NCI-H2227 treated with DMSO at 0.1 percent for 48 hours (cell line): ENCODE results near the gene CASP8AP2.
A peak's percentile ranks its signal among the peaks of the same experiment; 100 is the strongest.
"Not testable (repeated sequence)": the region's sequence is repeated elsewhere in the genome, so short reads cannot be mapped to it uniquely, and the experiment has no call there.

Source experiments
- DNase-seq: peaks from one replicate; lab custom pipeline; 2025; lab: John Stamatoyannopoulos, UW

CASP8AP2 gene

DNA sequence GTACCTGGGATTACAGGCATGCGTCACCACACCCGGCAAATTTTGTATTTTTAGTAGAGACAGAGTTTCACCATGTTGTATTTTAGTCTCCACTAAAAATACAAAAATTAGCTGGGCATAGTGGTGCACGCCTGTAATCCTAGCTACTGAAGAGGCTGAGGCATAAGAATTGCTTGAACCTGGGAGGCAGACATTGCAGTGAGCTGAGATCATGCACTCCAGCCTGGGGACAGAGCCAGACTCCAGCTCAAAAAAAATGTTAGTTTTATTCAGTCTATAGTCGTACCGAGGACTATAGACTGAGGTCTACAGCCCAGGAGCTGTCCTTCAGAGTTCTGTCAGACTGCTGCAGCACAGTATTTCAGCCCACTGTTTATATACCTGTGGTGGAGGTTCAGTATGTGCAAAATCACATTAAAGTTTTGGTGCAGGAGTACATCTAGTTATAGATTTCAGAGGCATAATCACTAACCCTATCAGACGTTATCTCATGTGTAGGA is 3.6 kb upstream of the CASP8AP2 start:
- DNase-seq, result no peak

DNA sequence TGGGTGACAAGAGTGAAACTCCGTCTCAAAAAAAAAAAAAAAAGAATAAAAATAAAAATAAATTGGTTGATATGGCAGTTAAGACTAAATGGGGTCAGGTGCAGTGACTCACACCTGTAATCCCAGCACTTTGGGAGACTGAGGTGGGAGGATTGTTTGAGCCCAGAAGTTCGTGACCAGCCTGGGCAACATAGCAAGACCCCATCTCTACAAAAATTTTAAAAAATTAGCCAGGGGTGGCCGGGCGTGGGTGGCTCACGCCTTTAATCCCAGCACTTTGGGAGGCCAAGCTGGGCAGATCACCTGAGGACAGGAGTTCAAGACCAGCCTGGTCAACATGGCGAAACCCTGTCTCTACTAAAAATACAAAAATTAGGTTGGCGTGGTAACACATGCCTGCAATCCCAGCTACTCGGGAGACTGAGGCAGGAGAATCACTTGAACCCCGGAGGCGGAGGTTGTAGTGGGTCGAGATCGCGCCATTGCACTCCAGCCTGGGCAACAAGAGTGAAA is 1.1 kb upstream of the CASP8AP2 start:
- not testable (repeated sequence) for DNase-seq

DNA sequence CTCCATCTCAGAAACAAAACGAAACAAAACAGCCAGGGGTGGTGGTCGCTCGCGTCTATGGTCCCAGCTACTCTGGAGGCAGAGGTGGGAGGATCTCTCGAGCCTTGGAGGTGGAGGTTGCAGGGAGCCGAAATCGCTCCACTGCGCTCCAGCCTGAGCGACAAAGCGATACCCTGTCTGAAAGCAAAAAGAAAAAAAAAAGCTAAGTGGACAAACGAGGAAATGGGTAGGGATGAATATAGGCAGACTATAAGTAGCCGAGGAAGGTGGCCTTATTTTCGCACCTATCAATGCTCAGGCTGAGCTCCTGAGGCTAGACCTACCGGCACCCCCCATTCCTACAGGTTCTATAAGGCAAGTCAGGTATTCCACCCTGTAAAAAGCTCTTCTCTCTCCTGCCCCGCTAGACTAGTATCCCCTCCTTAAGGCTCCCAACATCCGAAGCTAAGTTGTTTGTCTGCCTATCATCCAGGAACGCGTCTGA is 650 bp upstream of the CASP8AP2 start:
- DNase-seq, result peak; percentile 80

DNA sequence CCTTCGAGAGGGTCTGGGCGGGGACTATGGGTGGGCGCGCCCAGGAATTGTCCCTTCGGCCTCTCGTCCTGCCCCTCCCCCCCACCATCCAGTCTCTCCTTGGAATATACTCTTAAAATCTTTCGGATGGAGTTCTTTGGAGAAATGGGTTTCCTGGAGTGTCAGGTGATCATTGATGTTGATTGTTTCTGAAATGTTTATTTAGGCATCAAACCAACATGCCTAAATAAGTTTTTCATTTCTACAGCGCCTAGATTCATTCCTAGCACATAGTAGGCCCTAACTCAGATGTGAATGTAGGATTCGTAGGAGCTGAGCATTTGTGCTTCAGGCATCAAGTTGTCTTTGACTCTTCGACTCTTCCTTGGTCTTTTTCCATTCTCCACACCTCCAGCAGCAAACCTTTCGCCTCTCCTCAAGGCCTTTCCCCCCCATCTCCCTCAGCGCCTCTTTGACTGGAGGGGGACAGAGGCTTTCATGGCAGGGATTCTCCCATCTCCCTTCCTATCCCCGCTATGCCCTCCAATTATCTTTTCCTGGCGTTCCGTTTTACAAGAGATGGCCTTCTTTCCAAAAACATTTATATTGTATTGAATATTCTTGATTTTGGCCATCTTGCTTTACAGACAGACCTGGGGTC is 610 bp downstream of the CASP8AP2 start:
- DNase-seq, result no peak

DNA sequence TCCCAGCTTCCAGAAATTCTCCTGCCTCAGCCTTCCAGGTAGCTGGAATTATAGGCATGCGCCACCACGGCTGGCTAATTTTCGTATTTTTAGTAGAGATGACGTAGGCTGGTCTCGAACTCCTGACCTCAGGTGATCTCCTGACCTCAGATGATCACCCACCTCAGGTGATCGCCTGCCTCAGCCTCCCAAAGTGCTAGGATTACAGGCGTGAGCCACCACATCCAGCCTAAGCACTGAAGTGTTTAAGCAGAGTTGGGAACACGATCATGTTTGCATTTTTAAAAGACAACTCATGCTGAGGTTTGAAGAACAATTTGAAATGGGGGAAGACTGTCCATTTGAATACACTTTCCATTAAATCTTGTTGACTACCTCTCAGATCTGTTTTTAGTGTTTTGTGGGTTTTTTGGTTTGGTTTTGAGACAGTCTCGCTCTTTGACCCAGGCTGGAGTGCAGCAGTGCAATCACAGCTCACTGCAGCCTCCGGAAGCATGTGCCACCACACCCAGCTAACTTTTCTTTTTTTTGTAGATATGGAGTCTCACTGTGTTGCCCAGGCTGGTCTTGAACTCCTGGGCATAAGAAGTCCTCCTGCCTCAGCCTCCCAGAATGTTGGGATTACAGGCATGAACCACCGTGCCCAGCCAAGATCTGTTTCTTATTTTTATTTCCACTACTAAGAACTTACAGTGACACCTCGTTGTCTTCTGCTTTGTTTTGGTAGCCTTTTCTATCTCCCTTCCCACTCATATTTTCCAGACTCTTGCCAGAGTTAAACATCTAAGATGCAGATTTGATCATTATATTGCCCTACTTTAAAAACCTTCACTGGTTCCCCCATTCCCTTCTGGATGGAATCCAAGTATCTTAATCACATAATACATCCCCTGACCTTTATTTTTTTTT is 5.5 kb downstream of the CASP8AP2 start:
- DNase-seq, result no peak

DNA sequence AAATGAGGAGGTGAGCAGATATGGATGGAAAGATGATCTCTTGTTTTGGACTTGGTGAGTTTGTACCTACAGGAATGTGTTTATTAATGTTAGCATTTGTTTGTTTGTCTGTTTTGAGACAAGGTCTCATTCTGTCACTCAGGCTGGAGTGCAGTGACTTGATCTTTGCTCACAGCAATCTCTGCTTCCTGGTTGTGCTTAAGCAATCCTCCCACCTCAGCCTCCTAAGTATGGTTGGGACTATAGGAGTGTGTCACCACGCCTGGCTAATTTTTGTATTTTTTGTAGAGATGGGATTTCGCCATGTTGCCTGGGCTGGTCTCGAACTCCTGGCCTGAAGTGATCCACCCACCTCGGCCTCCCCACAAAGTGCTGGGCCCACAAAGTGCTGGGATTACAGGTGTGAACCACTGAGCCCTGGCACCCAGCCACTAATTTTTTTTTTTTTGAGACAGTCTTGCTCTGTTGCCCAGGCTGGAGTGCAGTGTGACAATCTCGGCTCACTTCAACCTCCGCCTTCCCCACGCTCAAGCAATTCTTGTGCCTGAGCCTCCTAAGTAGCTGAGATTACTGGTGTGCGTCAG is 7.1 kb downstream of the CASP8AP2 start:
- DNase-seq, result no peak

- no peak for DNase-seq
Observed at GRCh38 chr6:89840538-89840937, 10.9 kb downstream of the CASP8AP2 start.

GRCh38 chr6:89842228-89842627 is 12.5 kb downstream of the CASP8AP2 start:
- DNase-seq, result no peak

DNA sequence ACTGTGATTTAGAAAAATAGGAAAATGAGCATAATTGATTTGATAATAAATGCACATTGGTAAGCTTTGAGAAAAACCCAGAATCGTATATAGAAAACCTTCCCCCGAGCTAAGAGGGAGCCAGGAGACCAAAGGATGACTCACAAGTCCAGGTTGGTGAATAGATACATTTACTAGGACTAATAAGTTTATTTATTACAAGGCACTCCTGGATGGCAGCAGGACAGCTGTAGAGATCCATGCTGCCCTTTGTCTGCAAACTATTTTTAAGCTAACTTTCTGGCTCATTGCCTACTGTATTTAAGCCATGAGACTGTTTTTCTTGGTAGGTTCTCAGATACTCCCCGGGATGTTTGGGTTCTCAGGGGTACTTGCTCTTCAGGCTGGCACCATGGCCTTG is 13.4 kb downstream of the CASP8AP2 start:
- no peak for DNase-seq

GRCh38 chr6:89847513-89847912 is 17.8 kb downstream of the CASP8AP2 start:
- DNase-seq, result not testable (repeated sequence)

DNA sequence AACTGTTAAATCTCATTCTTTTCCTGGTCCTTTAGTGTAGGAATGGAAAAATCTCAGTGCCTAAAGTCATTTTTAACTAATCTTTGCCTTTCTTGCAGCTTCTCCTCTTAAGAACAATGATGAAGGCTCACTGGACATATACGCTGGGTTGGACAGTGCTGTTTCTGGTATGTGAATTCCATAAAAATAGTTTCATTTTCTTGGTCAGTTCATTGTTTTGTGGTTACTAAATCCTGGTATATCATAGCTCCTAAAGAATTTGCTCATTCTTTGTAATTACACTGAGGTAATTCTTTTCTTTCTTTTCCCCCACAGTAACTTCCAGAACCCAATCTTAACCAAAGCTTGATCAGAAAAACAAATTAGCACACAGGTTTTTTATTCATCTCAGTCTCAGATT is 23.4 kb downstream of the CASP8AP2 start:
- no peak for DNase-seq

DNA sequence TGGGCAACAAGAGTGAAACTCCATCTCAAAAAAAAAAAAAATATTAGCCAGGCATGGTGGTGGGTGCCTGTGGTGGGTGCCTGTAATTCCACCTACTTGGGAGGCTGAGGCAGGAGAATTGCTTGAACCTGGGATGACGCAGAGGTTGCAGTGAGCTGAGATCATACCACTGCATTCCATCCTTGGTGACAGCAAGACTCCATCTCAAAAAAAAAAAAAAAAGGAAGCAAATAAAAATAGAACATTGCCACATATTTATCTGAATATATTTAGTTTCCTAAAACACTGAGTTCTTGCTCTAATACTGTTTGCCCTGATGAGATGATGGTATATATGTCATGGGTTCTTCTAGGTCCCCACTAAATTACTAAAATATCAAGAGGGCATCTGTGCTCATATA is 28.4 kb downstream of the CASP8AP2 start:
- no peak for DNase-seq

GRCh38 chr6:89859744-89860143 is 30.1 kb downstream of the CASP8AP2 start:
- DNase-seq, result no peak

DNA sequence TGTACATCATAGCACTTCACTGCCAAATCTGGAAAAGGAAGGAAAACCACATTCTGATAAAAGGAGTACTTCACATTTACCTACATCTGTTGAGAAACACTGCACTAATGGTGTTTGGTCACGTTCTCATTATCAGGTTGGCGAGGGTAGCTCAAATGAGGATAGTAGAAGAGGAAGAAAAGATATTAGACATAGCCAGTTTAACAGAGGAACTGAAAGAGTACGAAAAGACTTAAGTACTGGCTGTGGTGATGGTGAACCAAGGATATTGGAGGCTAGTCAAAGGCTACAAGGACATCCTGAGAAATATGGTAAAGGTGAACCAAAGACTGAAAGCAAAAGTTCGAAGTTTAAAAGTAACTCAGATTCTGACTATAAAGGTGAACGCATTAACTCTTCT is 32.6 kb downstream of the CASP8AP2 start:
- no peak for DNase-seq

DNA sequence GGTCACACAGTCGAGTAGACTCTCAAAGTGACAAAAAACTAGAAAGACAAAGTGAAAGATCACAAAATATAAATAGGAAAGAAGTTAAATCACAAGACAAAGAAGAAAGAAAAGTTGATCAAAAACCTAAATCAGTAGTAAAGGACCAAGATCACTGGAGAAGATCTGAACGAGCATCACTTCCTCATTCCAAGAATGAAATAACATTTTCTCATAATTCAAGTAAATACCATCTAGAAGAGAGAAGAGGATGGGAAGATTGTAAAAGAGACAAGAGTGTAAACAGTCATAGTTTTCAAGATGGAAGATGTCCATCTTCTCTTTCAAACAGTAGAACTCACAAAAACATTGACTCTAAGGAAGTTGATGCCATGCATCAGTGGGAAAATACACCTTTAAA is 33.0 kb downstream of the CASP8AP2 start:
- no peak for DNase-seq

GRCh38 chr6:89866024-89866678 is 36.5 kb downstream of the CASP8AP2 start:
- DNase-seq, result no peak

- DNase-seq, result no peak
Observed at GRCh38 chr6:89873721-89874120, 44.0 kb downstream of the CASP8AP2 start.

DNA sequence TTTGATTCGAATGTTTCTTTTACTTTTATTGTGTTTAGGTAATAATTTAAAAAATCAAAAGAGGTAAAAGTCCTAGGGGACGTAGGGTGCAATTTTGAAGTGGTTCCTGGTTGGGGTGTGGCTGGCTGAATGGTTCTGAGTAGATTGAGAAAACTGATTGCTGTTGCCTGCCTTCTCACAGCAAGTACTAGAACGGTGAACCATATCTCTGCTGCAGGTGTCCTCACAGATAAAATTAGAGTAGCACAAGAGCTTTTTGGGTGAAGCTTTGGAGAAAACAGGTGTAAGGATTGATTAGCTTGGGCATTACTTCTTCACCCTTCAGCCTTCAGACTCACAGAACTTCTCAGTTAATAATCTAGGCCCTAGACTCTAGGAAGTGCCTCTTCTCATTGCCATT is 44.8 kb downstream of the CASP8AP2 start:
- no peak for DNase-seq

- DNase-seq, result no peak
Observed at GRCh38 chr6:89886378-89887120, 56.9 kb downstream of the CASP8AP2 start.

DNA sequence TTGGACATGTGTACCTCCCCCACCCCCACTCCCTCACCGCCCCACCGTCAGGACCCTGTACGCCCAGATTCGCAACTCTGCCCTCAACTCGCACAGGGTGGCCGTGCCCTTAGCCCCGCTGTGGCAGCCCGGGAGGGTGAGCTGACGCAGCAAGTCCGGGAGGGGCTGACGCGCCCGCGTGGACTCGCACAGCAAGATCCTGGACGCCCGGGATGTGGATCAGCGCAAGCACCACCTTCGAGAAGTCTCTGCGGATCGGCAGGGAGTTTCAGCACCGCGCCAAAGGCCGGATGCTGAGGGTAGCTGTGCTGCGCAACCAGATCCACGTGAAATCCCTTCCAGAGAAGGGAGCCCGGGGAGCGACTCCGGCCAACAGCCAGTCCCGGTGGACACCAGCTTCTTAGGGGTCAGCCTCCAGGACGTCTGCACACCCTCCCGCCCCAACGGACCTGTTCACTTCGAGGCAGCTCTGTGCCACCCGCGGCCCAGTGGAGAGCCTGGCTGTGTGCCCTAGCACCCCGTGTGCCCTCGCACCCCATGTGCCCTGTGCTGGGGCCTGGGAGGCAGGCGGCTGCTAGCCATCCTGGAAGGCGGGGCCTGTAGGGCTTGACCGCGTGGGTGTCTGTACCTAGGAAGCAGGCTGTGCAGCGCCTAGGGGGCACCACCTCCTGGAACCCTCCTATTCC is 57.9 kb downstream of the CASP8AP2 start:
- no peak for DNase-seq

GRCh38 chr6:89888138-89888514 is 58.4 kb downstream of the CASP8AP2 start:
- no peak for DNase-seq
